HG03095 (cell line): ENCODE results near the gene ZIC5.

Experiments
- ATAC-seq: cut with Tn5 transposase; IDR thresholded peaks from one replicate; pipeline ENCODE4 v1.9.1; 2021; ENCODE audit warnings: moderate library complexity; ENCODE audit not compliant: unreplicated experiment

The ZIC5 gene

DNA sequence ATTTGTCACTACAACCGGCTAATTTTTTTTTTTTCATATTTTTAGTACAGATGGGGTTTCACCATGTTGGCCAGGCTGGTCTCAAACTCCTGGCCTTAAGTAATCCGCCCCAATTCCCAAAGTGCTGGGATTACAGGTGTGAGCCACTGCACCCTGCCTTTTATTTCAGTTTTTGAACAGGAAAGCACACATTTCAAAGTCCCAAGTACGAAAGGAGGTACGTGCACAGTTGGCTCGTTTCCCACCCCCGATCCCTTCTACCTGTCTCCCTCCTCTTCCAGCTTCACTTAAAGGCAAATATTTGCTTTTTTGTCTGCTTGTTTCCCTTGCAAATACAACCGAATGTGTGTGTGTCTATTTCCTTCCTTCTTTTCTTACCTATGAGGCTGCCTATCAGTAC lies 30.5 kb downstream of the ZIC5 start:
- ATAC-seq: no peak

DNA sequence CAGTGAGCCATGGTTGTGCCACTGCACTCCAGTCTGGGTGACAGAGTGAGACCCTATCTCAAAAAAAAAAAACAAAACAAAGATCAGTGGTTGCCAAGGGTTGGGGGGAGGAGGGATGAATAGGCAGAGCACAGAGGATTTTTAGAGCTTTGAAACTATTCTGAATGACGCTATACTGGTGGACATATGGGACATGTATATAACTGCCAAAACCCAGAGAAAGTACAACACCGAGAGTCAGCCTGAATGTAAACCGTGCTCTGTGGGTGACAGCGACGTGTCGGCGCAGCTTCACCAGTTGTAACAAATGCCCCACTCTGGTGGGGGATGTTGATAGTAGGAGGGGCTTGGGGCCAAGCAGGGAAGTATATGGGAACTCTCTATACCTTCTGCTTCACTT lies 32.9 kb downstream of the ZIC5 start:
- ATAC-seq: no peak

DNA sequence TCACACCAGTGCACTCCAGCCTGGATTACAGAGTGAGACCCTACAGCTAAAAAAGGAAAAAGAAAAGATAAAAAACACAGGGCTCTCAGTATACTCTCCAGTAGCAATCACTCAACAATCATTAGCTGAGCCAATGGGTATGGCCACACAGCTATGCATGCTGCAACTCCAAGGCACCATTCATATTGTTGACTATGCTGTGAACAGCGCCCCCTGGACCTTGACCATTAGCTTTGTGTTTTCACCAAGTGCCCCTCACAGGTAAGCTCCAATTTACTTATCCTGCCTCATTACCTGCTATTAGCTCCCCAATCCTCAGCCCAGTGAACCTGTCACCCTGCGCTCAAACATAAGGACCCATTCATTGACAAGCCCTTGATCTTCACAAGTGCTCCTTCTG lies 35.8 kb downstream of the ZIC5 start:
- ATAC-seq: no peak

DNA sequence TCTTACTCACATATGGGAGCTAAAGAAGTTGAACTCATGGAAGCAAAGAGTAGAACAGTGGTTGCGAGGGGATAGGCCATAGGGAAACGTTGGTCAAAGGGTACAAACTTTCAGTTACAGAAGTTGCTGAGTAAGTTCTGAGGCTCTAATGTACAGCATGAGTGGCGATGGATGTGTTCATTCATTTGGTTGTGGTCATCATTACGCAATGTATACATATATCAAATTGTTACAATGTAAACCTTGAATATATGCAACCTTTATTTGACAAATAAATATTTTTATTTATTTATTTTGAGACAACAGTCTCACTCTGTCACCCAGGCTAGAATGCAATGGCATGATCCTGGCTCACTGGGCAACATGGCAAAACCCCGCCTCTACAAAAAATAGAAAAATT lies 38.7 kb downstream of the ZIC5 start:
- ATAC-seq: no peak

DNA sequence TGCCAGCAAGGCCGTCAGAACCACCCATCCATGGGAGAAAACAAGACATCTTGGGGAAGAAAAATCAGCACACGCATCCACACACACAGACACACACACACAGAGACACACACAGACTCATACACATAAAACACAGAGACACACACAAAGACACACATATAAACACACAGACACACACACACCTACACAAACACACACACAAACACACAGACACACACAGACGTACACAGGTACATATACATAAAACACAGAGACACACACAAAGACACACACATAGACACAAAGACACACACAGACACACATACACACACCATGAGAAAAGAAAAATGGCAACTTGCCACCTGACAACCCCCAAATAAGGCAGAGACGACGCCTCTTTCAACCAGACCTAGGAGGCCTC lies 40.6 kb downstream of the ZIC5 start:
- ATAC-seq: no peak

DNA sequence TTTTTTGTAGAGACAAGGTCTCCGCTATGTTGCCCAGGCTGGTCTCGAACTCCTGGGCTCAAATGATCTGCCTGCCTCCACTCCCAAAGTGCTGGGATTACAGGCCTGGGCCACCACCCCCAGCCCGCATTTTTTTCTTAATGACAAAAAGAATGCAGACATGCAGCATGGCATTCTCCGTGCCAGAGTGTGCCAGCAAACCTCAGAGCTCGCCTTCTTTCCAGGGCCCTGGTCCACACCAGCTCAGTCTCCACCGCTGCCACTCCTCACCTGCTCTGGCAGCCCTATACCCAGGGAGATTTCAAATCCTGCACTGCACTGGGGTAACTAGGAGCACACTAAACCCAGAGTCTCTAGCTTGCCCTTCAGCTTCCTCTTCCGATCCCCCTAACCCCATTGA lies 41.7 kb downstream of the ZIC5 start:
- ATAC-seq: no peak

DNA sequence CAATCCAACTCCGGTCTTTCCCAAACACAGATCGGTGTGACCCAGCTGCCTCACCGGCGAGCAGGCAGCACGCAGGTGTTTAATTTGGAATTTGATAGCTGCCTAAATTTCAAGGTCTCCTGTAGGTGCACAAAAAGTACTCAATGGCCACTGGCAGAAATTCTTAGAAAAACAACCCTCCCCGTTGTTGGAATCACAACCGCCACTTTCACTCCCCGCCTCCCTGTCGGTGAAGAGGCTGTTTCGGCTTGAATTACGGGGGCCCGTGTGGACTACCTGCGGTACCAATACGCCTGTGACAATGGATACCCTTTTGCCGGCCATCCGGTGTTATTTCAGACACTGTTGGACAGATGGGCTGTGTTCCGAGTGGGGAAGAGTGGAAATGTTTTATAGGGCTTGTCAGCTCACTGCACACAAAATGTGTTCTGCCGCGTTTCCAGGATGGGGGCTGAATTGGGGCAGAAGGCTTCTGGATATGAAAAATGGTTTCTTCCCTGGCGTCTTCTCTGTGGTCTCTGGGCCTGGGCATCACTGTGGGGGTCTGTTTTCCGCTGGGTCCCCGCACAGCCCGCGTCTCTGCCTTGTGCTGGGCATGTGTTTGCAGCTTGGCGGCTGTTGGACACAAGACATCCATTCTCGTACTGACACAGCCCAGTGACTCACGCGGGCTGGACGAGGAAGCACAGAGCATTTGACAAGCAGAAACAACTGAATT lies 45.4 kb downstream of the ZIC5 start:
- ATAC-seq: no peak

DNA sequence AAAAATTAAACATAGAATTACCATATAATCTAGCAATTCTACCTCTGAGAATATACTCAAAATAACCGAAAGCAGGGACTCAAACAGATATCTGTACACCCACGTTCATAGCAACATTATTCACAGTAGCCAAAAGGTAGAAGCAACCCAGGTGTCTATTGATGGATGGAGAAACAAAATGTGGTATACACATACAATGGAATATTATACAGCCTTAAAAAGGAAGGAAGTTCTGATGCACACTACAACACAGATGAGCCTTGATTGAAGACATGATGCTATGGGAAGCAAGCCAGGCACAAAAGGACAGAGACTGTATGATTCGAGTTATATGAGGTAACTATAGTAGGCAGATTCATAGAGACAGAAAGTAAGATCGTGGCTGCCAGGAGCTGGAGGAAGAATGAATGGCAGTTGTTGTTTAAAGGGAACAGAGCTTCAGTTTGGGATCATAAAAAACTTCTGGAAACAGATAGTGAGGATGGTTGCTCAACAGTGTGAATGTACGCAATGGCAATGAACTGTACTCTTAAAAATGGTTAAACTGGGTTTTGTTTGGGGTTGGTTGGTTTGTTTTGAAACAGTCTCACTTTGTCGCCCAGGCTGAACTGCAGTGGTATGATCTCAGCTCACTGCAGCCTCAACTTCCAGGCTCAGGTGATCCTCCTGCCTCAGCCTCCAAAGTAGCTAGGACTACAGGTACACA lies 47.5 kb downstream of the ZIC5 start:
- no peak for ATAC-seq

DNA sequence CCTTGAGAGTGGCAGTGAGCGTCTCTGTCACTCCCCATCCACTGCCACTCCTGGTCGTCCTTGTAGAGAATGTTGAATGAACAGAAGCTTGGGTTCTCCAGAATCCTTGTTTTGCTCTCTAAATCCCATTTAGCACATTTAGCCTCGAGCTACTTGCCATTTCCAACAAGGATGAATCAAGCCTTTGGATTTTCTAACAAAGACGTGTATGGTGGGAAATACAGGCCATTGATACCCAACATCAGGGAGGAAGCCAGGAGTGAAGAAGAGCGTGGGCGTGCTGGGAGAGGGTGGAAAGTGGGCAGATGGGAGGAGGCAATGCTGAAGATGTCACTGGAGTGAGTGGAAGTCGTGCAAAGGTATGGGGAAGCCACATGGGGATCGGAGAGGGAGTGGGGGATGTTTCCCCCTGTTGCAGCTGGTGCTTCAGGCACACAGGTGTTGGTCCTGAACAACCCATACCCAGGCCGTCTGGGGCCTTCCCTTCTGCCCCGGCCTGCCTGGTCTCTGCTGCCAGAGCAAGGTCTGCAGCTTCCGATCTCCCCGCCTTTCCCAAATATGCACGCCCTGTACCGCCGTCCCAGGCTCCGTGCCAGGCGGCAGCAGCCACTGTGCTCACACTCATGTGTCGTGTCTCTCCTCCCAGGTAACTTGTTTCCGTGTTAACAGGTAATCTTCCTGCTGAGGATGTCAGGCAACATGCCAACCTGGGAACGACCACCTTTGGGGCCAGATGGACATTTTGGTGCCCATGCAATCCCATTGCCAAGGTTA lies 48.7 kb downstream of the ZIC5 start:
- ATAC-seq: no peak

DNA sequence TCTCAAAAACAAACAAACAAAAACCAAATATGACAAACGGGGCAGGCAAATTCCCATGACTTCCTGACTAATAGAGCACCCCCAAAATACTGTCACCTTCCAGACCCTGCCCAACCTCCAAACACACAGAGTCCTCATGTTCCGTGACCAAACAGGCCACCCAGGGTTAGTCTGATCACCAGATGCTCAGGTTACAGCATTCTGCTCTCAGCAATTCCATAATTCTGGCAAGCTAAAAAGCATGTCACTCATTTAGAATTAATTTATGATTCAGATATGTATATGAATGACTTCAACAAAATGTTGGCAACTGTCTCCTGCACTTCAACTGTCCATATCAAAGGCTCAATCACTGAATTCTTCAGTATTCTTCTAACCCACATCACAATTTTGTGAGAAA lies 52.4 kb downstream of the ZIC5 start:
- no peak for ATAC-seq

DNA sequence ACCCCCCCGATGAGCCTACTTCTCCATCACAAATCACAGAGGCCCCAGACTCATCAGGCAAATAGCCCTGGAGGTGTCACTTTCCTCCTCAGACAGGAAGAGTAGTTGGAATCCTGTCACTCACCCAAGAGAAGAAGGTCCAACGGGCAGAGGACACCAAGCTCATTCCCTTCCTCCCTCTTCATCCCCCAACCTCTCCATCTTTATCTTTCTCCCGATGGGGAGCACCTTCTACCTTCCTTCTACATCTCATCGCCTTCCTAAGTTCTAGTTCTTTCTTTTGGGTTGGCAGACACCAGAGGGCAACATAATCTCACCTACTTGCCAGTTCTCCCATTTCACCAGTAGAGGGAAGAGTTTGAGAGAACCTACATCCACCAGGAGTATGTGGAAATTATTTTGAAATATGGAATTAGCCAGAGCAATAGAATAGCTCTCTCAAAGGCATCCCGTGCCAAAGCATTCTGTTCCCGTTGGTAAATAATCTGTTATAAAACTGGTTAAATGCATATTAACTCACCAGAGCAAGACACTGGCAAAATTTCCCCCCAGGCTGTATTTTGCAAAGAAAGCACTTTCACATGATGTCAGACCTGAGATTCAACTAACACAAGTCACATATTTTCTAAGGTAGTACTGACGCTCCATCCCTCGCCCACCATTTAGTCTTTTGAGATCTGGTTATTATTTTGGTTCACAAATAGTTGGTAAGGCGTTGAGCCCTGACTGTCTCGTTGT lies 55.0 kb downstream of the ZIC5 start:
- peak; percentile 87 for ATAC-seq

DNA sequence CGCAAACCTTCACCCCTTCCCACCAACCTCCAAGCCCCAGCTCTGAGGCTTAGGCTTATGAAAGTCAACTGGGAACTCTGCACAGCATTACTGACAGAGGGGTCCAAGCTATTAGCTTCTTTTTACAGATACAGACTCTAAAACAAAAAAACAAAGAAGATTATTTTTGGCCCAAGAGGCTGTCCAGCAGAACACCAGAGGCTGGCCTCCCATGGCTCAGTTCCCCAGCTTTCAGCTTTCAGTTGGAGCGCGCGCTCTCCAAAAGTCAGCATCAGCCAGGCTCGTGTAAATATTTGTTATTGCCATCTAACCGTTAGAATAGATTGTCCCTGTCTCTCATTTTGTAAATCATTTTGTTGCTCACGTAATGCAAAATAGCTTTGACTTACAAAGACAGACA lies 58.4 kb downstream of the ZIC5 start:
- ATAC-seq: no peak
